ENCODE data around the gene ERI3. TPM values are rescaled to one million over a fixed set of nuclear protein-coding genes. Genes with fewer than 3 reads are reported as not detected.
A peak's percentile ranks its signal among the peaks of the same experiment; 100 is the strongest.

The ERI3 gene
- total and polyA plus RNA-seq, 2 of the 4 experiments (the other 2 are of a cell fraction): 56.6 to 70.9 TPM

GRCh38 chr1:44212355-44213221, 142.5 kb downstream of the ERI3 start:
- no peak for DNase-seq
- no peak overlapping the region for H2AK5ac ChIP-seq (ENCODE audit: low read depth, low read length)
- peak overlapping the region; percentile 49 for H4K5ac ChIP-seq (ENCODE audit: low read depth, low read length)
- BruUV-seq (replicated peaks): no TSS peak
- POLR2A ChIA-PET (ENCODE audit: unreplicated experiment): interaction anchor here (0.5 kb wide), 1 partner anchor 105 kb away, joined by 3 read pairs; no protein-coding TSS in a partner anchor
- H2BK15ac ChIP-seq (ENCODE audit: low read depth, low read length): no peak overlapping the region
- in situ Hi-C loops (cut with MboI; ENCODE audit: low sequenced_read_pairs): no loop called here
- no peak overlapping the region for H2BK120ac ChIP-seq (ENCODE audit: low read depth, low read length)
- peak overlapping the region; percentile 34 for H3K4me2 ChIP-seq (ENCODE audit: low read depth, low read length)
- H3K9me1 ChIP-seq (ENCODE audit: insufficient read depth, low read length): peaks cover 13% of the 10 kb centered on the region; the same call in 1 of the 2 replicates
- H2AFZ ChIP-seq (replicated peaks; ENCODE audit: low read length, poor library complexity): peak overlapping the region; percentile 99
- WGBS, 2 experiments (ENCODE audit: extremely low coverage in 2 of 2, insufficient read length in 1 of 2): no CpG with 5 or more reads among the region's 9 CpGs
- ATAC-seq (ENCODE audit: low read depth): no peak
- 0 out of 2 replicates have a peak overlapping the region, but pooled peaks have one; percentile 46 for H3K56ac ChIP-seq (ENCODE audit: extremely low read depth, insufficient read depth, low read length)
- H3K23ac ChIP-seq (ENCODE audit: low read depth, low read length): no peak overlapping the region
- peaks cover 3% of the 10 kb centered on the region for H3K4me1 ChIP-seq (ENCODE audit: control insufficient read depth, insufficient read depth, low read length)
- H2BK20ac ChIP-seq (ENCODE audit: low read depth, low read length): no peak overlapping the region
- H3K79me1 ChIP-seq (ENCODE audit: low read depth in 1 of 2, low read length in 2 of 2): peaks cover 7 to 22% of the 10 kb centered on the region in 2 experiments
- no peak overlapping the region for H2BK5ac ChIP-seq (ENCODE audit: low read depth, low read length, poor library complexity, severe bottlenecking)
- H3K18ac ChIP-seq (ENCODE audit: low read depth, low read length): no peak overlapping the region
- peak overlapping the region; percentile 68 for H3K14ac ChIP-seq (replicated peaks; ENCODE audit: low read depth, low read length)
- peak overlapping the region; percentile 82; the same call in 1 of the 2 replicates for H3K4me3 ChIP-seq (ENCODE audit: insufficient read depth, low read depth, low read length)
- no peak overlapping the region; the same call in 1 of the 2 replicates for H3K9ac ChIP-seq (ENCODE audit: low read depth, low read length)
- H4K8ac ChIP-seq (ENCODE audit: low read depth in 2 of 2, low read length in 2 of 2): peak overlapping the region; percentile 40 to 95
- no peaks in the 10 kb centered on the region for H3K27me3 ChIP-seq (ENCODE audit: control insufficient read depth, insufficient read depth, low read length)
- peak overlapping the region; percentile 54; the same call in 1 of the 2 replicates for H3K4ac ChIP-seq (ENCODE audit: low read depth, low read length)
- no peaks in the 10 kb centered on the region for H4K20me1 ChIP-seq (ENCODE audit: insufficient read depth, low read length)
- H4K91ac ChIP-seq (ENCODE audit: insufficient read depth, low read depth, low read length): no peak overlapping the region
- dilution Hi-C loops (cut with HindIII; ENCODE audit: low sequenced_read_pairs, unreplicated experiment): no loop called here
- intact Hi-C loops (cut with micrococcal nuclease): loop anchor here (5.0 kb wide), 1 partner anchor 165 kb away; no protein-coding TSS in a partner anchor
- H3K36me3 ChIP-seq (ENCODE audit: control insufficient read depth, insufficient read depth, low read length): peaks cover 7% of the 10 kb centered on the region; the same call in 1 of the 2 replicates
- H3K9me3 ChIP-seq (ENCODE audit: control insufficient read depth, insufficient read depth, low read length): no peaks in the 10 kb centered on the region
- CTCF ChIA-PET: interaction anchor here (1.3 kb wide), 1 partner anchor 163 kb away, joined by 3 read pairs; no protein-coding TSS in a partner anchor
- peak overlapping the region; percentile 80 for H2AK9ac ChIP-seq (replicated peaks; ENCODE audit: low read depth, low read length, poor library complexity)
- H3K27ac ChIP-seq (ENCODE audit: insufficient read depth, low read length): no peak overlapping the region
- TF ChIP-seq BHLHE40 (IDR thresholded peaks at IDR 0.05; ENCODE audit: low read depth, low read length): no peak
- no peak for TF ChIP-seq MAFK (IDR thresholded peaks at IDR 0.05; ENCODE audit: low read depth, low read length)
- TF ChIP-seq RAD21 (IDR thresholded peaks at IDR 0.05; ENCODE audit: low read length): no peak
- TF ChIP-seq SMC3 (IDR thresholded peaks at IDR 0.05; ENCODE audit: low read depth, low read length): no peak
- TF ChIP-seq RCOR1 (IDR thresholded peaks at IDR 0.05; ENCODE audit: insufficient replicate concordance, low read length): no peak
- TF ChIP-seq RFX5 (IDR thresholded peaks at IDR 0.05; ENCODE audit: low read depth, low read length): no peak
- no peak for TF ChIP-seq MXI1 (IDR thresholded peaks at IDR 0.05; ENCODE audit: borderline replicate concordance, low read depth, low read length)
- TF ChIP-seq CEBPB (IDR thresholded peaks at IDR 0.05; ENCODE audit: low read depth, low read length): no peak
- TF ChIP-seq USF2 (IDR thresholded peaks at IDR 0.05; ENCODE audit: low read depth, low read length): no peak
- no peak for TF ChIP-seq ELK1 (IDR thresholded peaks at IDR 0.05; ENCODE audit: borderline replicate concordance, low read depth, low read length)
- TF ChIP-seq POLR2A (IDR thresholded peaks at IDR 0.05; ENCODE audit: low read depth, low read length): no peak
- no peak for TF ChIP-seq MAZ (IDR thresholded peaks at IDR 0.05; ENCODE audit: borderline replicate concordance, low read depth, low read length)
- TF ChIP-seq CHD1 (IDR thresholded peaks at IDR 0.05; ENCODE audit: low read depth, low read length): no peak
- no peak for TF ChIP-seq NFE2L2 (IDR thresholded peaks at IDR 0.05; ENCODE audit: low read depth, low read length)
- TF ChIP-seq FOS (IDR thresholded peaks at IDR 0.05; ENCODE audit: low read depth, low read length): no peak

Data from IMR-90 (cell line).